ENCODE results near the gene ZNF227. TPM values are rescaled to one million over a fixed set of nuclear protein-coding genes. Genes with fewer than 3 reads are reported as not detected.
"Not testable (repeated sequence)": the region's sequence is repeated elsewhere in the genome, so short reads cannot be mapped to it uniquely, and the experiment has no call there.

Gene ZNF227
- total RNA-seq, 1 experiment from 2014 or later, result 22.6 TPM

GRCh38 chr19:44202974-44203373 lies 9.4 kb upstream of the ZNF227 start:
- Histone ChIP-seq H3K4ac (ENCODE audit: low read depth, low read length) (no peak overlapping the region), H3K79me1 (ENCODE audit: insufficient read depth, low read depth, low read length, poor library complexity, severe bottlenecking) (no peaks in the 10 kb centered on the region), H2BK12ac (ENCODE audit: insufficient read length, low read depth, low read length) (no peak overlapping the region), H4K8ac (replicated peaks; ENCODE audit: insufficient read length, low read depth, low read length) (no peak overlapping the region), H2AK5ac (ENCODE audit: insufficient read length, low read length) (no peak overlapping the region), H3K4me1 (ENCODE audit: insufficient read depth, low read length) (no peaks in the 10 kb centered on the region), H3K27me3 (ENCODE audit: insufficient read depth, low read length) (no peaks in the 10 kb centered on the region), H4K20me1 (ENCODE audit: control insufficient read depth, insufficient read depth, insufficient read length) (no peaks in the 10 kb centered on the region), H4K5ac (ENCODE audit: insufficient read length, low read depth, low read length) (no peak overlapping the region), H4K91ac (ENCODE audit: insufficient read length, low read depth, low read length) (no peak overlapping the region), H3K4me2 (ENCODE audit: insufficient read depth, insufficient read length, low read length) (no peak overlapping the region), H3K9me3 (ENCODE audit: control insufficient read depth, low read depth, low read length) (no peaks in the 10 kb centered on the region), H3T11ph (ENCODE audit: low read length) (no peak overlapping the region), H3K27ac (ENCODE audit: insufficient read length, low read depth, low read length) (no peak overlapping the region), H3K9ac (ENCODE audit: extremely low read depth, insufficient read length, low read length) (no peak overlapping the region), H3K23ac (ENCODE audit: insufficient read length, low read depth, low read length) (no peak overlapping the region), H2BK5ac (ENCODE audit: insufficient read length, low read length) (no peak overlapping the region), H3K14ac (ENCODE audit: insufficient read depth, low read length) (no peak overlapping the region), H3K18ac (ENCODE audit: insufficient read length, low read depth, low read length) (no peak overlapping the region), H2AFZ (ENCODE audit: low read length) (no peak overlapping the region), H2BK120ac (ENCODE audit: low read depth, low read length, poor library complexity, severe bottlenecking) (no peak overlapping the region), H3K56ac (ENCODE audit: insufficient read length, low read depth, low read length) (no peak overlapping the region), H2BK15ac (ENCODE audit: low read depth, low read length) (no peak overlapping the region), H3K79me2 (ENCODE audit: insufficient read depth, low read length) (no peaks in the 10 kb centered on the region), H3K23me2 (ENCODE audit: insufficient read length, low read depth, low read length, poor library complexity, severe bottlenecking) (no peaks in the 10 kb centered on the region), H2BK20ac (ENCODE audit: low read depth, low read length, poor library complexity, severe bottlenecking) (no peak overlapping the region)
- Mint-ChIP-seq H3K27ac (no peak overlapping the region), H3K4me1 (peaks cover 4 to 6% of the 10 kb centered on the region in 2 experiments), H3K27me3 (ENCODE audit: low read depth) (peaks cover 19% of the 10 kb centered on the region), H3K4me3 (no peak overlapping the region), H3K36me3 (ENCODE audit: insufficient read depth in 1 of 3, low read depth in 3 of 3) (peaks cover 3 to 5% (median 4%) of the 10 kb centered on the region in 3 experiments; a peak in 6 of 7 replicates), H3K9me3 (peaks cover 42 to 51% of the 10 kb centered on the region in 2 experiments)
- no peak for DNase-seq
- WGBS (ENCODE audit: extremely low coverage, insufficient read length, low lambda C conversion rate), result no CpG with 5 or more reads among the region's 2 CpGs
- TF ChIP-seq CTCF (conservative IDR thresholded peaks at IDR 0.05), result no peak

DNA sequence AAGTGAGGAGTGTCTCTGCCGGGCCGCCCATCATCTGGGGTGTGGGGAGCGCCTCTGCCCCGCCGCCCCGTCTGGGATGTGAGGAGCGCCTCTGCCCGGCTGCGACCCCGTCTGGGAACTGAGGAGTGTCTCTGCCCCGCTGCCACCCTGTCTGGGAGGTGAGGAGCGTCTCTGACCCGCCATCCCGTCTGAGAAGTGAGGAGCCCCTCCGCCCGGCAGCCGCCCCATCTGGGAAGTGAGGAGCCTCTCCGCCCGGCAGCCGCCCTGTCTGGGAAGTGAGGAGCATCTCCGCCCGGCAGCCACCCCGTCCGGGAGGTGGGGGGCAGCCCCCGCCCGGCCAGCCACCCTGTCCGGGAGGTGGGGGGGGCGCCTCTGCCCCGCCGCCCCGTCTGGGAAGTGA lies 8.5 kb upstream of the ZNF227 start:
- H3K79me2 ChIP-seq (ENCODE audit: insufficient read depth, low read length); H3K23me2 ChIP-seq (ENCODE audit: insufficient read length, low read depth, low read length, poor library complexity, severe bottlenecking); H2AFZ ChIP-seq (ENCODE audit: low read length); H3K27me3 ChIP-seq (ENCODE audit: insufficient read depth, low read length); H2BK5ac ChIP-seq (ENCODE audit: insufficient read length, low read length); H3K18ac ChIP-seq (ENCODE audit: insufficient read length, low read depth, low read length); H2BK12ac ChIP-seq (ENCODE audit: insufficient read length, low read depth, low read length); H3K27ac Mint-ChIP-seq; H3K4me1 ChIP-seq (ENCODE audit: insufficient read depth, low read length); H4K91ac ChIP-seq (ENCODE audit: insufficient read length, low read depth, low read length); DNase-seq; H3K56ac ChIP-seq (ENCODE audit: insufficient read length, low read depth, low read length); H4K8ac ChIP-seq (replicated peaks; ENCODE audit: insufficient read length, low read depth, low read length); H2BK20ac ChIP-seq (ENCODE audit: low read depth, low read length, poor library complexity, severe bottlenecking); H3K14ac ChIP-seq (ENCODE audit: insufficient read depth, low read length); H3K36me3 Mint-ChIP-seq (ENCODE audit: insufficient read depth in 1 of 3, low read depth in 3 of 3); H3K79me1 ChIP-seq (ENCODE audit: insufficient read depth, low read depth, low read length, poor library complexity, severe bottlenecking); H3K9ac ChIP-seq (ENCODE audit: extremely low read depth, insufficient read length, low read length); H3K4ac ChIP-seq (ENCODE audit: low read depth, low read length); H3K9me3 ChIP-seq (ENCODE audit: control insufficient read depth, low read depth, low read length); H4K5ac ChIP-seq (ENCODE audit: insufficient read length, low read depth, low read length); H2AK5ac ChIP-seq (ENCODE audit: insufficient read length, low read length); H3K4me2 ChIP-seq (ENCODE audit: insufficient read depth, insufficient read length, low read length); H4K20me1 ChIP-seq (ENCODE audit: control insufficient read depth, insufficient read depth, insufficient read length); H3K27ac ChIP-seq (ENCODE audit: insufficient read length, low read depth, low read length); H3T11ph ChIP-seq (ENCODE audit: low read length); H3K4me1 Mint-ChIP-seq; H2BK15ac ChIP-seq (ENCODE audit: low read depth, low read length); H3K4me3 Mint-ChIP-seq; H3K23ac ChIP-seq (ENCODE audit: insufficient read length, low read depth, low read length); H2BK120ac ChIP-seq (ENCODE audit: low read depth, low read length, poor library complexity, severe bottlenecking): not testable (repeated sequence)
- WGBS (ENCODE audit: extremely low coverage, insufficient read length, low lambda C conversion rate), result no CpG with 5 or more reads among the region's 31 CpGs
- Mint-ChIP-seq H3K27me3 (ENCODE audit: low read depth) (peaks cover 21% of the 10 kb centered on the region), H3K9me3 (peaks cover 38 to 44% of the 10 kb centered on the region in 2 experiments)

All from H9 (cell line).